ENCODE measurements around the gene SNHG17. TPM values are rescaled to one million over a fixed set of nuclear protein-coding genes. Genes with fewer than 3 reads are reported as not detected.
A peak's percentile ranks its signal among the peaks of the same experiment; 100 is the strongest.

SNHG17 gene
- total and polyA plus RNA-seq, 9 of the 15 experiments (the other 6 are each of a cell fraction or from before 2014, with no cell fraction given) = 29.8 to 106 (median 57.7) TPM

DNA sequence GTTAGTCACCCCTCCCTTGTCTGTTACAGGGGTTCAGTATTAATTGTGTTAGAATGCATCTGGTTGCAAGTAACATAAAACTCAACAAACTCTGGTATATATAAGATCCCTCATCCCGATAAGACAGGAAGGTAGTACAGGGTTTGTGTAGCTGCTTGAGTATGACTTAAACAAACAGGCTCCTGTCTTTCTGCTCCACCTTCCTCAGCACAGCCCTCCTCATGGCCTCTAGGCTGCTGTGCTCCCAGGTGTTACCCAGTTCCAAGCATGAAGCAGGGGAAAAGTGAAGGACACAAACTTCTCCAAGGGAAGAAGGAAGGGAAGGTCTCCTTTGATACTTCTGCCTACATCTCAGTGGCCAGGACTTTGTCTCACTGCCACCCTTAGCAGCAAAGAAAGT, 36.1 kb upstream of the SNHG17 start:
- Histone ChIP-seq H3K9me1 (ENCODE audit: control insufficient read depth, insufficient read depth, low read length) (no peaks in the 10 kb centered on the region), H3K9me3 (replicated peaks; ENCODE audit: control insufficient read depth, insufficient read depth, low read depth, low read length) (no peaks in the 10 kb centered on the region), H2AFZ (ENCODE audit: low read depth, low read length) (peak overlapping the region; percentile 99), H3K4me2 (ENCODE audit: insufficient read depth, low read length) (no peak overlapping the region; the same call in 1 of the 2 replicates), H3K27ac (ENCODE audit: extremely low read depth, low read depth, low read length) (no peak overlapping the region), H3K4me1 (replicated peaks in 1 of 2; ENCODE audit: control insufficient read depth in 2 of 2, insufficient read depth in 2 of 2, low read length in 2 of 2) (peaks cover 10 to 16% of the 10 kb centered on the region in 2 experiments; a peak in 4 of 5 replicates), H3K36me3 (ENCODE audit: control insufficient read depth, insufficient read depth, low read length) (0 out of 3 replicates have a peak, but pooled peaks cover 4% of the 10 kb centered on the region), H3K9ac (ENCODE audit: insufficient read depth in 1 of 2, low read depth in 2 of 2, low read length in 2 of 2) (no peak overlapping the region; a peak in 1 of 4 replicates), H3K79me2 (ENCODE audit: control insufficient read depth, insufficient read depth, low read length) (peaks cover 34% of the 10 kb centered on the region), H4K20me1 (replicated peaks; ENCODE audit: control insufficient read depth, insufficient read depth, low read length) (peaks cover 5% of the 10 kb centered on the region; the same call in 1 of the 2 replicates), H3K4me3 (no peak overlapping the region), H3K27me3 (ENCODE audit: control insufficient read depth in 2 of 2, insufficient read depth in 2 of 2, low read length in 2 of 2) (no peaks in the 10 kb centered on the region)
- 38% methylated on average over 1 of the region's 1 CpG for WGBS (ENCODE audit: insufficient coverage, low coverage, missing lambda C conversion rate)
- no peak for DNase-seq (ENCODE audit: extremely low read depth in 1 of 4, low spot score in 3 of 4)
- CTCF ChIA-PET (ENCODE audit: low intra/inter-chr PET ratio) = no interaction called here
- POLR2A ChIA-PET = no interaction called here
- no peak for FAIRE-seq
- intact Hi-C loops (cut with micrococcal nuclease) (loop anchor here (5.0 kb wide), 1 partner anchor 34 kb away; the partner anchor contains the start of gene SNHG17), in situ Hi-C loops (cut with MboI) (no loop called here)
- no peak for TF ChIP-seq RBM14 (IDR thresholded peaks at IDR 0.05; ENCODE audit: borderline replicate concordance, insufficient read depth, low read depth, low read length)
- TF ChIP-seq DACH1 (IDR thresholded peaks at IDR 0.05; ENCODE audit: partially characterized antibody) = no peak
- ATAC-seq = no peak
- no TSS peak for BruUV-seq (replicated peaks)

DNA sequence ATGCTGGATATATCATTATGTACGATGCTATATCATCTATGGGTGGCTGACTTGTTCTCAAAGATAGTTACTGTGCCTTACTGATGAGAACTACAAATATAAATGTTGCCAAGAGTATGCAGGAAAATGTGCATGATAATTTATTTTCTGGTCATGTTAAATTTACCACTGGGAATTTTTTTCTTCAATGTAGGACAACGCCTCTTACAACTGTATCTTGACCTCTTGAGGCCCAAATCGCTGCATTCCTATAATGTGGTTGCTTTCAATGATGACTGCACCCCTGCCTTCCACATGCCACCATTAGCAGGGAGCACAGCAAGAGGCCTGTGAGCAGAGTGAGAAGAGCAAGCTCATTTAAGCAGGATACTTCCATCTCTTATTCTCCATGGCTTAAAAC, 31.9 kb upstream of the SNHG17 start:
- Histone ChIP-seq H3K4me2 (ENCODE audit: insufficient read depth, low read length) (no peak overlapping the region), H3K36me3 (ENCODE audit: control insufficient read depth, insufficient read depth, low read length) (no peaks in the 10 kb centered on the region), H3K4me1 (replicated peaks in 1 of 2; ENCODE audit: control insufficient read depth in 2 of 2, insufficient read depth in 2 of 2, low read length in 2 of 2) (peaks cover 0 to 7% of the 10 kb centered on the region in 2 experiments; a peak in 2 of 5 replicates), H3K4me3 (no peak overlapping the region), H3K9me1 (ENCODE audit: control insufficient read depth, insufficient read depth, low read length) (no peaks in the 10 kb centered on the region), H3K9ac (ENCODE audit: insufficient read depth in 1 of 2, low read depth in 2 of 2, low read length in 2 of 2) (no peak overlapping the region), H3K27ac (ENCODE audit: extremely low read depth, low read depth, low read length) (no peak overlapping the region), H3K9me3 (replicated peaks; ENCODE audit: control insufficient read depth, insufficient read depth, low read depth, low read length) (no peaks in the 10 kb centered on the region), H3K79me2 (ENCODE audit: control insufficient read depth, insufficient read depth, low read length) (no peaks in the 10 kb centered on the region), H4K20me1 (replicated peaks; ENCODE audit: control insufficient read depth, insufficient read depth, low read length) (no peaks in the 10 kb centered on the region), H2AFZ (ENCODE audit: low read depth, low read length) (no peak overlapping the region), H3K27me3 (ENCODE audit: control insufficient read depth in 2 of 2, insufficient read depth in 2 of 2, low read length in 2 of 2) (no peaks in the 10 kb centered on the region)
- BruUV-seq (replicated peaks) = no TSS peak
- in situ Hi-C loops (cut with MboI) = no loop called here
- POLR2A ChIA-PET = no interaction called here
- no peak for DNase-seq (ENCODE audit: extremely low read depth in 1 of 4, low spot score in 3 of 4)
- intact Hi-C loops (cut with micrococcal nuclease) = no loop called here
- FAIRE-seq = no peak
- CTCF ChIA-PET (ENCODE audit: low intra/inter-chr PET ratio) = no interaction called here
- ATAC-seq = no peak
- TF ChIP-seq, protein P1, sequence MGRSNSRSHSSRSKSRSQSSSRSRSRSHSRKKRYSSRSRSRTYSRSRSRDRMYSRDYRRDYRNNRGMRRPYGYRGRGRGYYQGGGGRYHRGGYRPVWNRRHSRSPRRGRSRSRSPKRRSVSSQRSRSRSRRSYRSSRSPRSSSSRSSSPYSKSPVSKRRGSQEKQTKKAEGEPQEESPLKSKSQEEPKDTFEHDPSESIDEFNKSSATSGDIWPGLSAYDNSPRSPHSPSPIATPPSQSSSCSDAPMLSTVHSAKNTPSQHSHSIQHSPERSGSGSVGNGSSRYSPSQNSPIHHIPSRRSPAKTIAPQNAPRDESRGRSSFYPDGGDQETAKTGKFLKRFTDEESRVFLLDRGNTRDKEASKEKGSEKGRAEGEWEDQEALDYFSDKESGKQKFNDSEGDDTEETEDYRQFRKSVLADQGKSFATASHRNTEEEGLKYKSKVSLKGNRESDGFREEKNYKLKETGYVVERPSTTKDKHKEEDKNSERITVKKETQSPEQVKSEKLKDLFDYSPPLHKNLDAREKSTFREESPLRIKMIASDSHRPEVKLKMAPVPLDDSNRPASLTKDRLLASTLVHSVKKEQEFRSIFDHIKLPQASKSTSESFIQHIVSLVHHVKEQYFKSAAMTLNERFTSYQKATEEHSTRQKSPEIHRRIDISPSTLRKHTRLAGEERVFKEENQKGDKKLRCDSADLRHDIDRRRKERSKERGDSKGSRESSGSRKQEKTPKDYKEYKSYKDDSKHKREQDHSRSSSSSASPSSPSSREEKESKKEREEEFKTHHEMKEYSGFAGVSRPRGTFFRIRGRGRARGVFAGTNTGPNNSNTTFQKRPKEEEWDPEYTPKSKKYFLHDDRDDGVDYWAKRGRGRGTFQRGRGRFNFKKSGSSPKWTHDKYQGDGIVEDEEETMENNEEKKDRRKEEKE (IDR thresholded peaks at IDR 0.05; ENCODE audit: borderline replicate concordance in 1 of 2, control insufficient read depth in 1 of 2, low read depth in 2 of 2, low read length in 1 of 2) = no peak
- TF ChIP-seq PTRF (tag; IDR thresholded peaks at IDR 0.05) (no peak), RAD21 (CRISPR knock-in tag; conservative IDR thresholded peaks at IDR 0.05 in 1 of 2, IDR thresholded peaks at IDR 0.05 in 1 of 2) (no peak)
- 5% methylated on average over 3 of the region's 3 CpGs for WGBS (ENCODE audit: insufficient coverage, low coverage, missing lambda C conversion rate)

Measured in K562 (cell line).